Amniotic epithelial cell (primary cell): ENCODE data around the gene GAS7.
A peak's percentile ranks its signal among the peaks of the same experiment; 100 is the strongest.

Experiments used
- DNase-seq: peaks from one replicate; pipeline ENCODE4 v3.0.0-alpha.2; 2010; ENCODE audit warnings: low read depth

The GAS7 gene

DNA sequence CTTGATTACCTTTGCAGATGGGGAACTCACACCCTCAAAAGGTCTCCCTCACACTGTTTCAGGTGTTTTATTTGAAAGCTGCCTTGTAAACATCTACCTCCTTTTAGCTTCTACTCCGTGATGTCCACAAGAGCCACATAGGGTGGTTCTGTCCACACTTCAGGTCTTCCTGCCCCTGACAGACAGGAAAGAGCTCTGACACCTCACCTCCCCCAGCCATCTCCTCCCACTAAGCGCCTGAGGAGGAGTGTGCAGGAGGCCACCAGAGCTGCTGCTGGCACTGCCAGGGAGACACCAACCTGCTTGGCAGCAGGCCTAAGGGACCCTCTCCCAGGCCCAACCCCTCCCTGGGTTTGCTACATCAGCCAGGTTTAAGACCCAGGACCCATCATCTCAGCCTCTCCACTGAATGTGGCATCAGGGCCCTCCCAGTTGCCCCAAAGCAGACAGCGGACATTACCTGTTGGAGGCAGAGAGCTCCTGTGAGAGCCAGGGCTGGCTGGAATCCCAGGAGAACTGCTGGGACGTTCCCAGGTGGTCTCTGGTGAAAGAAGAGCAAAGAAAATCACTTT is 217.0 kb downstream of the GAS7 start:
- DNase-seq = no peak

- DNase-seq = no peak
Observed at GRCh38 chr17:9979463-9979995, 218.9 kb downstream of the GAS7 start.

- DNase-seq = peak; percentile 21
Observed at GRCh38 chr17:9977180-9977575, 221.2 kb downstream of the GAS7 start.

GRCh38 chr17:9976283-9977179 is 221.9 kb downstream of the GAS7 start:
- DNase-seq = no peak

GRCh38 chr17:9974448-9975381 is 223.7 kb downstream of the GAS7 start:
- DNase-seq = no peak

- peak; percentile 27 for DNase-seq
Observed at GRCh38 chr17:9973669-9974447, 224.5 kb downstream of the GAS7 start.

GRCh38 chr17:9971991-9972390 is 226.4 kb downstream of the GAS7 start:
- peak; percentile 65 for DNase-seq

GRCh38 chr17:9969301-9969935 is 229.0 kb downstream of the GAS7 start:
- DNase-seq = no peak

GRCh38 chr17:9968881-9969280 is 229.5 kb downstream of the GAS7 start:
- DNase-seq = peak; percentile 77

GRCh38 chr17:9968008-9968407 is 230.4 kb downstream of the GAS7 start:
- no peak for DNase-seq

GRCh38 chr17:9959377-9959981 is 238.9 kb downstream of the GAS7 start:
- DNase-seq = peak; percentile 24

DNA sequence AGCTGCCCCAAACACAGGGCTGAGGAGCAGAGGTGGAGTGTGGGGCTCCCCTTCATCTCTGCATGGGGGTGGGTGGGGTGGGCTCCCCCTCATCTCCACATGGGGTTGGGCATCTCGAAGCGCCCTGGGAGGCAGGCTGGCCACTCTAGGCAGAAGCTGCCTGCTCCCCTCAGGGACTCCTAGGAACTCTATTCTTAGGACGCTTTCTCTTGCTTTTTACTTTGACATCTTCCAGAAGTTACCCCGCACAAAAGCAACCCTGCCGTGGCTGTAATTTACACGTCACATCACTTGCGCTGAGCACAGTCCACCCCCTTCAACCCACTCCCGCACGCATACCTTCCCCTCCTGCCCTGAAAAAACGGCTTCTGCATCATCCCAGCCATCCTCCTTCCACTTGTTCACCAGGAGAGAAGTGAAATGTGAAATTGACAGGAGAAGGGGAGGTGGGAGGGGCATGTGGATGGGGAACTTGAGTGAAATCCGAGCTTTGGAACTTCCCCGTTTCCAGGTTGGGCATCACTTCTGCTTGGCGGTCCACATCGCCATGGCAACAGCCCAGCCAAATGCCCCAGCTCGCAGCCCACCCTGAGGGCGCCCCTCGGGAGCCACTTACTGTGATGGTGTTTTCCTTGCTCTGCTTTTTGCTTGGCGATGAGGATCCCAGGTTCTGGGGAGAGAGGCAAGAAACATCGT is 239.7 kb downstream of the GAS7 start:
- DNase-seq = no peak

DNA sequence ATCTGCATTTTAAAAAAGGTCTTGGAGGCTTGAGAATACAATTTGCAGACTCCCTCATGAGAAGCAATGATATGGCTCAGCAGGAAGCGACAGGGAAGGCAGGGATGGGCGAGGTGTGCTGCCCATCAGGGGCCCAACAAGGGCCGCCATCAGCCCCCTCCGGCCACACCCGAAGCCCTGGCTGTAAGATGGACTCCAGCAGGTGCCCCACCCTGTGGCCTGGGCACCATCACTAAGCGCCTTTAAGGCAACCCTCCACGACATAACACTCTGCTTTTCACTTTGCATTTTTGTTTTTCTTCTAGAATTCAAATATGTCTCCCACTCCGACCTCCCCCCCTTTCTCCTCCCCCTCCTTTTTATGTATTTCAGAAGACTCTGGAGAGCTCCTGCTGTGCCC is 241.2 kb downstream of the GAS7 start:
- DNase-seq = no peak

GRCh38 chr17:9956474-9957131 is 241.8 kb downstream of the GAS7 start:
- DNase-seq = no peak

GRCh38 chr17:9953492-9953891 is 244.9 kb downstream of the GAS7 start:
- DNase-seq = no peak

GRCh38 chr17:9951803-9952202 is 246.6 kb downstream of the GAS7 start:
- no peak for DNase-seq

DNA sequence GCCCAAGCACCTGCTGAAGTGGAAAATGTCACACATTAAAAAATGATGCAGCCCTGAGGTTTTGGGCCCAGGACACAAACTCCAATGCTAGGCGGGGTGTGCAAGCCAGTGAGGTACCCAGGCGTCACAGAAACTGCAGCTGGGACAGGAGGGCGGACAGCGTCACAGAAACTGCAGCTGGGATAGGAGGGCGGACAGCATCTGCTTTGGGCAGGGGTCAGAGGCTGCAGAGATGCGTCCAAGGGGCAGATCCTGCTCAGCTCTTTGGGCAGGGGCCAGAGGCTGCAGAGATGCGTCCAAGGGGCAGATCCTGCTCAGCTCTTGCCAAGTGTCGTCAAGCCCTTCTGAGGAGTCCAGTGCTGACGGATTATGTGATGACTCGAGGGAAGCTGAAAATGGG is 249.5 kb downstream of the GAS7 start:
- DNase-seq = no peak

GRCh38 chr17:9944704-9945103 is 253.7 kb downstream of the GAS7 start:
- no peak for DNase-seq

- DNase-seq = no peak
Observed at GRCh38 chr17:9943343-9943742, 255.1 kb downstream of the GAS7 start.
